ENCODE measurements around the gene PKP1. TPM values are rescaled to one million over a fixed set of nuclear protein-coding genes. Genes with fewer than 3 reads are reported as not detected.

The PKP1 gene
- total RNA-seq, 1 experiment from 2014 or later = 0.30 TPM

- peak overlapping the region; percentile 91 for H3K27ac Mint-ChIP-seq (ENCODE audit: low read depth, unreplicated experiment)
- CTCF ChIA-PET = interaction anchor here (0.5 to 26.0 kb wide), 15 partner anchors 9 to 743 kb away, joined by 3 to 474 read pairs (median 13); no protein-coding TSS in a partner anchor
These were observed 15.4 kb downstream of the PKP1 start for GRCh38 chr1:201298396-201299381.

GRCh38 chr1:201299968-201300367 lies 16.7 kb downstream of the PKP1 start:
- peak; percentile 100 for DNase-seq (ENCODE audit: unreplicated experiment)
- POLR2A ChIA-PET = interaction anchor here (0.5 to 46.7 kb wide), 14 partner anchors 1 to 659 kb away, joined by 3 to 3819 read pairs (median 6); partner anchors contain the start of genes PHLDA3 and PKP1
- no TSS peak for BruUV-seq (replicated peaks)
- no peaks in the 10 kb centered on the region for H3K36me3 Mint-ChIP-seq (ENCODE audit: insufficient read depth, unreplicated experiment)
- H3K27me3 Mint-ChIP-seq (ENCODE audit: insufficient read depth, unreplicated experiment) = no peaks in the 10 kb centered on the region
- H3K9me3 Mint-ChIP-seq (ENCODE audit: unreplicated experiment) = no peaks in the 10 kb centered on the region
- no peak overlapping the region for H3K4me3 Mint-ChIP-seq (ENCODE audit: unreplicated experiment)
- peak overlapping the region; percentile 91 for H3K27ac Mint-ChIP-seq (ENCODE audit: low read depth, unreplicated experiment)
- H3K4me1 Mint-ChIP-seq (ENCODE audit: insufficient read depth, unreplicated experiment) = peaks cover 78% of the 10 kb centered on the region
- intact Hi-C loops (cut with micrococcal nuclease) = loop anchor here (1.0 to 5.0 kb wide), 3 partner anchors 9 to 337 kb away; no protein-coding TSS in a partner anchor
- TF ChIP-seq, protein P1, sequence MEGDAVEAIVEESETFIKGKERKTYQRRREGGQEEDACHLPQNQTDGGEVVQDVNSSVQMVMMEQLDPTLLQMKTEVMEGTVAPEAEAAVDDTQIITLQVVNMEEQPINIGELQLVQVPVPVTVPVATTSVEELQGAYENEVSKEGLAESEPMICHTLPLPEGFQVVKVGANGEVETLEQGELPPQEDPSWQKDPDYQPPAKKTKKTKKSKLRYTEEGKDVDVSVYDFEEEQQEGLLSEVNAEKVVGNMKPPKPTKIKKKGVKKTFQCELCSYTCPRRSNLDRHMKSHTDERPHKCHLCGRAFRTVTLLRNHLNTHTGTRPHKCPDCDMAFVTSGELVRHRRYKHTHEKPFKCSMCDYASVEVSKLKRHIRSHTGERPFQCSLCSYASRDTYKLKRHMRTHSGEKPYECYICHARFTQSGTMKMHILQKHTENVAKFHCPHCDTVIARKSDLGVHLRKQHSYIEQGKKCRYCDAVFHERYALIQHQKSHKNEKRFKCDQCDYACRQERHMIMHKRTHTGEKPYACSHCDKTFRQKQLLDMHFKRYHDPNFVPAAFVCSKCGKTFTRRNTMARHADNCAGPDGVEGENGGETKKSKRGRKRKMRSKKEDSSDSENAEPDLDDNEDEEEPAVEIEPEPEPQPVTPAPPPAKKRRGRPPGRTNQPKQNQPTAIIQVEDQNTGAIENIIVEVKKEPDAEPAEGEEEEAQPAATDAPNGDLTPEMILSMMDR (IDR thresholded peaks at IDR 0.05; ENCODE audit: unreplicated experiment) = no peak
- CTCF ChIA-PET = interaction anchor here (0.5 to 26.0 kb wide), 17 partner anchors 10 to 135 kb away, joined by 3 to 474 read pairs (median 5); no protein-coding TSS in a partner anchor

More at GRCh38 chr1:201298396-201299381, 15.4 kb downstream of the PKP1 start:
- peak; percentile 89 for DNase-seq (ENCODE audit: unreplicated experiment)
- no peaks in the 10 kb centered on the region for H3K9me3 Mint-ChIP-seq (ENCODE audit: unreplicated experiment)
- no peaks in the 10 kb centered on the region for H3K36me3 Mint-ChIP-seq (ENCODE audit: insufficient read depth, unreplicated experiment)
- intact Hi-C loops (cut with micrococcal nuclease) = loop anchor here (2.0 kb wide), 1 partner anchor 32 kb away; no protein-coding TSS in a partner anchor
- POLR2A ChIA-PET = interaction anchor here (0.6 to 46.7 kb wide), 13 partner anchors 1 to 191 kb away, joined by 3 to 3819 read pairs (median 5); partner anchors contain the start of genes PHLDA3, PKP1 and TMEM9
- peaks cover 75% of the 10 kb centered on the region for H3K4me1 Mint-ChIP-seq (ENCODE audit: insufficient read depth, unreplicated experiment)
- peak overlapping the region; percentile 6 for H3K4me3 Mint-ChIP-seq (ENCODE audit: unreplicated experiment)
- H3K27me3 Mint-ChIP-seq (ENCODE audit: insufficient read depth, unreplicated experiment) = no peaks in the 10 kb centered on the region
- BruUV-seq (replicated peaks) = TSS peak; percentile 34
- TF ChIP-seq, protein P1 (IDR thresholded peaks at IDR 0.05; ENCODE audit: unreplicated experiment) = no peak

- BruUV-seq (replicated peaks) = no TSS peak
- H3K4me3 Mint-ChIP-seq (ENCODE audit: unreplicated experiment) = no peak overlapping the region
- H3K27me3 Mint-ChIP-seq (ENCODE audit: insufficient read depth, unreplicated experiment) = no peaks in the 10 kb centered on the region
- intact Hi-C loops (cut with micrococcal nuclease) = loop anchor here (1.0 to 5.0 kb wide), 2 partner anchors 9 to 337 kb away; no protein-coding TSS in a partner anchor
- CTCF ChIA-PET = interaction anchor here (0.6 to 26.0 kb wide), 14 partner anchors 11 to 108 kb away, joined by 3 to 474 read pairs (median 5); no protein-coding TSS in a partner anchor
- H3K4me1 Mint-ChIP-seq (ENCODE audit: insufficient read depth, unreplicated experiment) = peaks cover 71% of the 10 kb centered on the region
- H3K36me3 Mint-ChIP-seq (ENCODE audit: insufficient read depth, unreplicated experiment) = no peaks in the 10 kb centered on the region
- TF ChIP-seq, protein P1 (IDR thresholded peaks at IDR 0.05; ENCODE audit: unreplicated experiment) = no peak
- peak overlapping the region; percentile 91 for H3K27ac Mint-ChIP-seq (ENCODE audit: low read depth, unreplicated experiment)
- no peak for DNase-seq (ENCODE audit: unreplicated experiment)
- POLR2A ChIA-PET = interaction anchor here (1.0 to 46.7 kb wide), 11 partner anchors 1 to 168 kb away, joined by 3 to 3819 read pairs (median 7); partner anchors contain the start of genes PHLDA3 and PKP1
- H3K9me3 Mint-ChIP-seq (ENCODE audit: unreplicated experiment) = no peaks in the 10 kb centered on the region
These were observed 17.3 kb downstream of the PKP1 start for GRCh38 chr1:201300641-201301040.

Data from MCF 10A (cell line).